Smooth muscle cell (in vitro differentiated cells): ENCODE measurements around the gene NOP53. TPM values are rescaled to one million over a fixed set of nuclear protein-coding genes. Genes with fewer than 3 reads are reported as not detected.
"Not testable (repeated sequence)": the region's sequence is repeated elsewhere in the genome, so short reads cannot be mapped to it uniquely, and the experiment has no call there.

Experiments
- DNase-seq: peaks from one replicate; lab custom pipeline; 2025; ENCODE audit not compliant: unreplicated experiment; lab: John Stamatoyannopoulos, UW
- H2AFZ ChIP-seq: fragments of 200-600 bp; sonication (generic); 2 replicates; pipeline ENCODE4 v1.6.0; 2016; ENCODE audit warnings: antibody characterized with exemption, low read depth, mild to moderate bottlenecking
- H3F3A ChIP-seq: fragments of 200-600 bp; sonication (generic); 2 replicates; pipeline ENCODE4 v1.6.0; 2017; ENCODE audit warnings: antibody characterized with exemption, low read depth
- H3K27ac ChIP-seq: fragments of 200-600 bp; sonication (generic); 2 replicates; pipeline ENCODE4 v1.5.1; 2016; ENCODE audit warnings: low read depth, mild to moderate bottlenecking
- H3K27me3 ChIP-seq: fragments of 200-600 bp; sonication (generic); 2 replicates; pipeline ENCODE4 v1.6.1; 2016; ENCODE audit warnings: low read depth, mild to moderate bottlenecking
- H3K36me3 ChIP-seq: fragments of 200-600 bp; sonication (generic); 2 replicates; pipeline ENCODE4 v1.5.1; 2016; ENCODE audit warnings: low read depth
- H3K4me1 ChIP-seq: fragments of 200-600 bp; sonication (generic); 2 replicates; pipeline ENCODE4 v1.5.1; 2016; ENCODE audit warnings: low read depth
- H3K4me2 ChIP-seq: fragments of 200-600 bp; sonication (generic); 2 replicates; pipeline ENCODE4 v1.6.0; 2016; ENCODE audit warnings: mild to moderate bottlenecking
- H3K4me3 ChIP-seq: fragments of 200-600 bp; sonication (generic); 2 replicates; pipeline ENCODE4 v1.5.1; 2016; ENCODE audit warnings: mild to moderate bottlenecking
- H3K79me2 ChIP-seq: fragments of 200-600 bp; sonication (generic); 2 replicates; pipeline ENCODE4 v1.6.0; 2016; ENCODE audit warnings: low read depth, mild to moderate bottlenecking
- H3K9ac ChIP-seq: fragments of 200-600 bp; sonication (generic); 2 replicates; pipeline ENCODE4 v1.6.0; 2016; ENCODE audit warnings: low read depth
- H3K9me3 ChIP-seq: fragments of 200-600 bp; sonication (generic); replicated peaks from 2 replicates; pipeline ENCODE4 v1.5.1; 2016; ENCODE audit warnings: low read depth
- H4K20me1 ChIP-seq: fragments of 200-600 bp; sonication (generic); 2 replicates; pipeline ENCODE4 v1.6.0; 2016; ENCODE audit warnings: low read depth
- CTCF ChIP-seq: fragments of 200-600 bp; sonication (generic); IDR thresholded peaks from 2 replicates; pipeline ENCODE4 v1.5.1; 2017; ENCODE audit warnings: borderline replicate concordance, mild to moderate bottlenecking, antibody characterized with exemption; ENCODE audit not compliant: insufficient read depth, poor library complexity, severe bottlenecking
- WGBS: methylation state at CpG from one replicate; pipeline ENCODE4 v1.1.7; 2016; ENCODE audit warnings: low lambda C conversion rate; 5-methylcytosine and 5-hydroxymethylcytosine counted together
- polyA plus RNA-seq: library from polyadenylated mRNA; unstranded; fragments of >200 nt; fragmentation: Nextera tagmentation; extraction: Ambion mirVana; gene quantifications from 2 replicates; pipeline ENCODE4 v1.2.1, GENCODE V29; 2016
- total RNA-seq: library from RNA; depleted of rRNA; stranded (reverse); fragments of >200 nt; gene quantifications from 2 replicates; pipeline ENCODE4 v1.2.3, GENCODE V29; 2014

The NOP53 gene
- total and polyA plus RNA-seq, 2 experiments from 2014 or later, result 42.8 to 74.5 TPM

GRCh38 chr19:47762615-47763308, 17.4 kb downstream of the NOP53 start:
- H3K4me3 ChIP-seq, result no peak overlapping the region
- no peaks in the 10 kb centered on the region for H3K9me3 ChIP-seq
- H3K27ac ChIP-seq, result no peak overlapping the region
- H3K4me2 ChIP-seq, result no peak overlapping the region
- no peaks in the 10 kb centered on the region for H3K4me1 ChIP-seq
- peaks cover 3% of the 10 kb centered on the region for H3K36me3 ChIP-seq
- peaks cover 5% of the 10 kb centered on the region for H4K20me1 ChIP-seq
- H3K9ac ChIP-seq, result no peak overlapping the region
- peaks cover 5% of the 10 kb centered on the region for H3F3A ChIP-seq
- no peak for TF ChIP-seq CTCF
- H3K27me3 ChIP-seq, result no peaks in the 10 kb centered on the region
- no peak overlapping the region for H2AFZ ChIP-seq
- no peak for DNase-seq
- no peaks in the 10 kb centered on the region for H3K79me2 ChIP-seq
- WGBS, result 87% methylated on average over 18 of the region's 18 CpGs

- DNase-seq, H3F3A ChIP-seq, H2AFZ ChIP-seq, H3K79me2 ChIP-seq, H3K4me1 ChIP-seq, H3K27ac ChIP-seq, H3K9me3 ChIP-seq, H3K27me3 ChIP-seq, H3K9ac ChIP-seq, H4K20me1 ChIP-seq, H3K4me3 ChIP-seq, H3K36me3 ChIP-seq, H3K4me2 ChIP-seq: not testable (repeated sequence)
- WGBS, result 96% methylated on average over 3 of the region's 3 CpGs
These were observed 19.4 kb downstream of the NOP53 start for GRCh38 chr19:47764705-47765104.

DNA sequence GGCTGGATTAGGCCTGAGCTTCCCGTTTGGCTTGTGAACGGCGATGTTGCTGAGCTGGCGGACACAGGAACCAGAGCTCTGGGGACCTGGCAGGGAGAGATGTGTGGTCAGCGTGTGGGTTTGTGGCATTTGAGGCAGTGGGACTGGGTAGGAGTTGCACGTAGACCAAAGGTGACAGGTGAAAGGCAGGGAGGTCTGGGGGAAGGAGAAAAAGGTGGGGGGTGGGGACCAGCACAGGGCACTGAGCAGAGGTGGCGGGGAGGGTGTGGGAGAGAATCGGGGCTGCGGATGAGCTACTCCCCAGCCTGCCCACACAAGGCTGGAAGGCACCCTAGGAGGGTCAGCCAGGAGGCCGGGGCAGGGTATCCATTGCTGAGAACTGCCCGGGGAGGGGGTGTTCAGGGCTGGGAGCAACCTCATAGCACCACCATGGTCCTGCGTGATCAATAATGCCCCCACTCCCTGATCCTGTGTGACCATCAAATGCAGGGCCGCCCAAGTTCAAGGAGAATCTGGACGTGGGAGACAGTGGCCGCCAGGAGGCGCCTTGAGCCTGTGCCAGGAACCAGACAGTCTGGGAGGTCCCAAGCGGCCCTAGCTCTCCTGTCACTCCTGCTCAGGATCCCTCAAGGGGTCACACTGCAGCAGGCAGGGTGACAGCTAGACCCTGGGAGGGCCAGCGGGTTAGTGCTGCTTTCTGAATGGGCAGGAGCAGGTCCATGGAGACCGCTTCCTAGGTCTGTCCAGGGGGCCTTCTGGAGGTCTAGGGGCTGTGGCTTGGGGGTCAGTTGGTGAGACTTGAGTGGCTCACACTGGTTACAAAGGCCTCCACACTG, 20.4 kb downstream of the NOP53 start:
- Histone ChIP-seq H3K36me3 (no peaks in the 10 kb centered on the region), H3K9me3 (no peaks in the 10 kb centered on the region), H3K79me2 (no peaks in the 10 kb centered on the region), H3K4me1 (peaks cover 3% of the 10 kb centered on the region), H3K27me3 (no peaks in the 10 kb centered on the region), H2AFZ (no peak overlapping the region), H3K27ac (no peak overlapping the region), H3K4me3 (no peak overlapping the region), H3K9ac (no peak overlapping the region), H3K4me2 (peak overlapping the region; percentile 44), H3F3A (peaks cover 5% of the 10 kb centered on the region), H4K20me1 (no peaks in the 10 kb centered on the region)
- WGBS, result 23% methylated on average over 18 of the region's 19 CpGs
- TF ChIP-seq CTCF, result peak; percentile 60
- DNase-seq, result no peak

GRCh38 chr19:47766359-47766620, 20.9 kb downstream of the NOP53 start:
- no peak overlapping the region for H3K27ac ChIP-seq
- H3K9ac ChIP-seq, result no peak overlapping the region
- H3F3A ChIP-seq, result peaks cover 5% of the 10 kb centered on the region
- no peaks in the 10 kb centered on the region for H3K36me3 ChIP-seq
- H4K20me1 ChIP-seq, result no peaks in the 10 kb centered on the region
- no peaks in the 10 kb centered on the region for H3K9me3 ChIP-seq
- H3K4me3 ChIP-seq, result no peak overlapping the region
- H3K4me2 ChIP-seq, result no peak overlapping the region
- WGBS, result 87% methylated on average over 7 of the region's 7 CpGs
- H3K27me3 ChIP-seq, result no peaks in the 10 kb centered on the region
- H3K4me1 ChIP-seq, result peaks cover 3% of the 10 kb centered on the region
- no peak for DNase-seq
- TF ChIP-seq CTCF, result no peak
- H2AFZ ChIP-seq, result no peak overlapping the region
- no peaks in the 10 kb centered on the region for H3K79me2 ChIP-seq
